SJSA1 (cell line): Measurements from ENCODE around the gene VWA5B1. TPM values are rescaled to one million over a fixed set of nuclear protein-coding genes. Genes with fewer than 3 reads are reported as not detected.

Experiments
- DNase-seq, 2 experiments: peaks; one replicate each; pipeline ENCODE4 v3.0.0-alpha.2; 2015 to 2020; ENCODE audit warnings: low spot score in 2 of 2, low read depth in 1 of 2
- H3K27ac ChIP-seq: fragments of 250-450 bp; sonication (Bioruptor Pico); 2 replicates; pipeline ENCODE4 v1.5.1; 2020; ENCODE audit warnings: mild to moderate bottlenecking, moderate library complexity
- H3K27me3 ChIP-seq: fragments of 250-450 bp; sonication (Bioruptor Pico); replicated peaks from 2 replicates; pipeline ENCODE4 v1.5.1; 2020; ENCODE audit warnings: mild to moderate bottlenecking, moderate library complexity
- H3K36me3 ChIP-seq: fragments of 250-450 bp; sonication (Bioruptor Pico); 2 replicates; pipeline ENCODE4 v1.5.1; 2020; ENCODE audit warnings: mild to moderate bottlenecking
- H3K4me1 ChIP-seq: fragments of 250-450 bp; sonication (Bioruptor Pico); replicated peaks from 2 replicates; pipeline ENCODE4 v1.6.1; 2021; ENCODE audit warnings: mild to moderate bottlenecking
- H3K4me3 ChIP-seq: fragments of 250-450 bp; sonication (Bioruptor Pico); 2 replicates; pipeline ENCODE4 v1.5.1; 2020; ENCODE audit warnings: mild to moderate bottlenecking
- H3K9me3 ChIP-seq: fragments of 250-450 bp; sonication (Bioruptor Pico); replicated peaks from 2 replicates; pipeline ENCODE4 v1.5.1; 2020; ENCODE audit warnings: mild to moderate bottlenecking
- total RNA-seq: library from RNA; depleted of rRNA; stranded (reverse); fragments of >200 nt; shearing (Covaris generic); gene quantifications from 2 replicates; pipeline ENCODE4 v1.2.3, GENCODE V29; 2014; rRNA removed

VWA5B1 gene
- total RNA-seq, 1 experiment from 2014 or later: not detected

DNA sequence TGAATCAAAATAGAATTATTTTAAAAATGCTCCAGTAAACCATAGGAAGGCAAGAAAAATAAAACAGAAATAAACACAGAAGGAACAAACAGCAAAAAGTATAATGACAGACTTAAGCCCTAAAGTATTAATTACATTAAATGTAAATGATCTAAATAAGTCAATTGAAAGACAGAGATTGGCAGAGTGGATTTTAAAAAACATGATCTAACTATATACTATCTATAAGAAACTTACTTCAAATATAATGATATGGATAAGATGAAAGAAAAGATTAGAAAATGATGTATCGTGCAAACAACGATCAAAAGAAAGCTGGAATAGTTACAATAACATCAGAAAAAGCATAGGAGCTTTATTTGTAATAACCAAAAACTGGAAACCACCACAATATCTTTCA, 104.6 kb downstream of the VWA5B1 start:
- Histone ChIP-seq H3K27ac (no peak overlapping the region), H3K36me3 (no peaks in the 10 kb centered on the region), H3K27me3 (no peaks in the 10 kb centered on the region), H3K4me1 (peaks cover 22% of the 10 kb centered on the region), H3K4me3 (no peak overlapping the region), H3K9me3 (no peaks in the 10 kb centered on the region)
- DNase-seq: no peak

DNA sequence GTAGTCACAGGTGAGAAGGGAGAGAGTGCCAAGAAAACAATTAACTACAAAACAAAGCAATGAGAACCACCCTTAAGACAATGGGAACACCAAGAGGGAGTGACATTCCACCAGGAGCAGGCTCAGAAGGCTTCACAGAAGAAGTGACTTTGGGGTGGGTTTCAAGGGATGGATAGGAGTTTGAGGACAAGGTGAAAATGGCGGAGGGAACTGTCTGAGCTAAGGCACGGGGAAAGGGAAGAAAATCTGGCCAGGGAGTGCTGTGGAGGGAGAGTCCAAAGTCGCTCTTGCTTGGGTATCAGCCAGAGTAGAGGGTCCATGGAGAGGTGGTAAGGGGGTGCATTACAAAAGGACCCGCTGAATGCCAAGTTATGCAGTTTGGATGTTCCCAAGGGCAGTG, 108.1 kb downstream of the VWA5B1 start:
- peaks cover 30% of the 10 kb centered on the region for H3K4me1 ChIP-seq
- peak in 1 of 2 experiments; percentile 22 for DNase-seq
- no peaks in the 10 kb centered on the region for H3K9me3 ChIP-seq
- no peak overlapping the region for H3K4me3 ChIP-seq
- H3K27ac ChIP-seq: no peak overlapping the region
- H3K27me3 ChIP-seq: no peaks in the 10 kb centered on the region
- no peaks in the 10 kb centered on the region for H3K36me3 ChIP-seq

DNA sequence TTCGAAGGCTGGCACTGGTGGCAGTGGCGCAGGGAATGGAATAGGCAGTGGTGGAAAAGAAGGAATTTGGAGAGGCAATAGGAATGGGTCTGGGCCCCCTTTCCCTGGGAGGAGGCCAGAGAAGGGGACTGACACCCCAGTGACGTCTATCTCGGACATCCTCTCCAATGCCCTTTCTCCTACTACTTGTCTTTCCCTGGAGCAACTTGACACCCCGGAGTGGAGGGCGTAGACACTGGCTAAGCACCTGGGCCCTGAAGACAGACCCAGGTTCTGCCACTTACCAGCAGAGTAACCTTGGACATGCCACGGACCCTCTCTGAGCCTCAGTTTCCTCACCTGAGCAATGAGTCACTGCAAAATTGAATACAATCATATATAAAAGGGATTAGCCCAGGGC, 108.5 kb downstream of the VWA5B1 start:
- Histone ChIP-seq H3K9me3 (no peaks in the 10 kb centered on the region), H3K36me3 (no peaks in the 10 kb centered on the region), H3K4me1 (peaks cover 30% of the 10 kb centered on the region), H3K27ac (peak overlapping the region; percentile 63; the same call in 1 of the 2 replicates), H3K4me3 (no peak overlapping the region), H3K27me3 (no peaks in the 10 kb centered on the region)
- peak in 1 of 2 experiments; percentile 27 for DNase-seq

DNA sequence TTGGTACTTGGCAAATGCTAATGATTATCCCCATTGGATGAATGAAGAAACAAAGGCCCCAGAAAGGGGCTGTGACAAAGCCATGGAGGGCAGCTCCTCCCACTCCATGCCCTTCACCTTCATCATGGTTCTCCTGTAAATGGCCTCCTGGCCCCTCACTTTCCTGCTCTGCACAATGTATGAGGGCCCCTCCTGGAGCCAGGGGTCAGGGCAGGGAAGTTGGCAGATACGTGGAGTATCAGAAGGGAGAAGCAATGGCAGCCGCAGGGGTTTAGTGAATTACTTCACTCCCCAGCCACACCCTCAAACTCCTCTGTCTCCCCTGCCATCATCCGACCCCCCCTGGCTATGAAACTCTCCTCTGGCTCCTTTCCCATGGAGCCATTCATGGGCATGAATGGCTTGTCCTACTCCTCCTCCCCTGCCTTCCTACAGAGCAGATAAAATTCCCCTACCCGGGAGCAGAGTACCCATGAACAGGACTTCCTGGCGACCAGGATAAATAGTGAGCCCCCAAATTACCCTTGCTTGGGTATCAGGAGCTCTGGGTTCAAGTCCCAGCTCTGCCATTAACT, 109.0 kb downstream of the VWA5B1 start:
- DNase-seq: peak; percentile 53 to 66
- Histone ChIP-seq H3K9me3 (no peaks in the 10 kb centered on the region), H3K27ac (peak overlapping the region; percentile 63), H3K4me1 (peaks cover 30% of the 10 kb centered on the region), H3K27me3 (no peaks in the 10 kb centered on the region), H3K36me3 (no peaks in the 10 kb centered on the region), H3K4me3 (no peak overlapping the region)

DNA sequence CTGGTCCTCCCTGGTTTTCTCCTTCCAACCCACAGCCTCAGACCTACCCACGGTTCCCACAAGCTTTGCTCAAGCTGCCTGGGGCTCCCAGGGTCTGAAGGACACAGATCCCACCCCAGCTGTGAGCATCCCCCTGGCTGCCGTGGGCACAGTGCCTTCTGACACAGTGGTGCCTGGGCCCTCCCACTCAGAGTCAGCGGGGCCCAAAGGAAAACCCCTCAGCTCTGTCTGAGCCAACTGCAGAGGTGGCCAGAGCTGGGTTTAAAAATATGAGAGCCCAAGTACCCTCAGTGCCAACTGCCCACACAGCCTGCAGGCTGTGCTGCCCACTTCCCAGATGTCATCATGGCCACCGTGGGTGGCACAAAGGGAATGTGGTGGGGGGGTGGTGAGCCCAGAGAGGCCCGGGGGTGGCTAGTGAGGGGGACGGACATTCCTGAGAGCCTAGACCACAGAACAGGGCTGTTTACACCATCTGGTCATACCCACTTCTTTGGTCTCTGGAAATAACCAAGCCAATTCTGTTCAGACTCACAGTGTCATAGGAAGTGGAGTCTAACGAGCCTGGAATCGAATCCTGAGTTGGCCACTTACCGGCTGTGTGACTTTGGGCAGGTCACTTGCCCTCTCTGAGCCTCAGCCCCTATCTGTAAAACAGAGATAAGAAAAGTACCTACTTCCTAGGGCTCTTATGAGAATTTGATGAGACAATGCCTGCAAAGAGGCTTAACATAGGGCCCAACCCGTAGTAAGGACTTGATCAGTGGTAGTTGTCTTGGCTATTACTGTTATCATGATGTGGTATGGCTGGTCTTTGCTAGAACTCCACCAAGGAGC, 109.9 kb downstream of the VWA5B1 start:
- H3K27me3 ChIP-seq: no peaks in the 10 kb centered on the region
- no peaks in the 10 kb centered on the region for H3K9me3 ChIP-seq
- no peaks in the 10 kb centered on the region for H3K36me3 ChIP-seq
- peaks cover 32% of the 10 kb centered on the region for H3K4me1 ChIP-seq
- H3K4me3 ChIP-seq: no peak overlapping the region
- peak; percentile 93 for DNase-seq
- H3K27ac ChIP-seq: peak overlapping the region; percentile 63

DNA sequence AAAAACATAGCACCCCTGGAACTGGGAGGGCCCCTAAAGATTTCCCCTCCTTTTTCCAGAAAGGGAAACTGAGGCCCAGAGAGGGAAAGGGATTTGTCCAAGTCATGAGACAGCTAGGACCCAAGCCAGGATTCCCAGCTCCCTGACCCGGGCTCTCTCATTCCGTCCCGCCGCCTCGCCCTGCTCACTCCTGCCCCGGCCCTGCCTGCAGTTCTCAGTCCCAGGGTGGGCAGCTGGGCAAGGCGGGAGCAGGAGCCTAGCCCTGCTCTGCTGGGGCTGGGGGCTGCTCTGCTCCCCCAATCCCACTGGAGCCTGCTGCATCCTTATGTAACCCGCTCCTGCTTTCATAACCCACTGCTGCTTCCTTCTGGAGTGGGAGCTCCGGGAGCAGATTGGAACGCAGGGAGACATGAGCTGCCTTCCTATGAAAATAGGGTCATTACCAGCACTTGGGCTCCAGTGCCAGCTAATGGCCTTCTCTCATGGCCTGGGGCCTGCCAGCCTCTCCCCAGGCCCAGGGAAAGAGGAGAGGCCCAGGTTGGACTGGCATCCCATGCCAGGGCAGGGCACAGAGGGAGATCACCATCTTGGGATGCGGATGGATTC, 110.8 kb downstream of the VWA5B1 start:
- no peaks in the 10 kb centered on the region for H3K27me3 ChIP-seq
- H3K27ac ChIP-seq: no peak overlapping the region; the same call in 1 of the 2 replicates
- peaks cover 41% of the 10 kb centered on the region for H3K4me1 ChIP-seq
- no peaks in the 10 kb centered on the region for H3K36me3 ChIP-seq
- peak in 1 of 2 experiments; percentile 31 for DNase-seq
- no peaks in the 10 kb centered on the region for H3K9me3 ChIP-seq
- H3K4me3 ChIP-seq: no peak overlapping the region

DNA sequence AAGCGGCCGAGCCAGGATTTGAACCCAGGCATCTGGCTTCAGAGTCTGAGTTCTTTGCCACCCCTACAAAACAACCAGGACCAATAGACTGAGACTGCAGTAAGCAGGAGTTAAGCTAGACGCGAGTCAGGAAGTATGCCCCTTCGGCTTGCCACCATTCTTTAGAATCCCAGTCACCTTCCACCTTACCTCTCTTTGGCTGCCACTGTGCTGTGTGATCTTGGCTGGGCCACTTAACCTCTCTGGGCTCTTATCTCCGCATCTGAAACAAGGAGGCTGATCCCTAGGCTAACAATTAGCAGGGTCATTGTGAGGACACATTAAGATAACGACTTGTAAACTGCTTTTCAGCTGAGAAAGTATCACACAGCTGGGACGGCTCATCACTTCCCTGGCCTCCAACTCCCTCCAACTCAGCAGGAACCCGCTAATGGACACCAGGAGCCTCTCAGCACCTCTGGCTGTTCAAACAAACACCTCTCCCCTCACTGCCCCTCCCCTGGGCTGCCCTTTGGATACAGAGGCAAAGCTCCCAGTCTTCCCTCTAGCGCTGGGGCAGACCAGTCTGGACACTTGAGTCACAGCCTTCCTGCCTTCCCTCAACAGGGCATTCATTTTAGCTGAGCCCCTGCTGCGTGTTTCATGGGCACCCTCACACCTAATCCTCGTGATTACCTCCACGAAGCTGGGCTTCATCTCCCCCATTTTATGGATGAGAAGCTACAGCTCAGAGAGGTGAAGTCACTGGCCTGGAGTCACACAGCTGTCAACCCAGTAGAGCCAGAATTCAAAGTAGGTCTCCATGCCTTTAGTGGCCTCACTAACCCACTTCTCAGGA, 112.1 kb downstream of the VWA5B1 start:
- Histone ChIP-seq H3K4me1 (peaks cover 43% of the 10 kb centered on the region), H3K36me3 (no peaks in the 10 kb centered on the region), H3K9me3 (no peaks in the 10 kb centered on the region), H3K4me3 (no peak overlapping the region), H3K27me3 (no peaks in the 10 kb centered on the region), H3K27ac (no peak overlapping the region)
- peak in 1 of 2 experiments; percentile 40 for DNase-seq

DNA sequence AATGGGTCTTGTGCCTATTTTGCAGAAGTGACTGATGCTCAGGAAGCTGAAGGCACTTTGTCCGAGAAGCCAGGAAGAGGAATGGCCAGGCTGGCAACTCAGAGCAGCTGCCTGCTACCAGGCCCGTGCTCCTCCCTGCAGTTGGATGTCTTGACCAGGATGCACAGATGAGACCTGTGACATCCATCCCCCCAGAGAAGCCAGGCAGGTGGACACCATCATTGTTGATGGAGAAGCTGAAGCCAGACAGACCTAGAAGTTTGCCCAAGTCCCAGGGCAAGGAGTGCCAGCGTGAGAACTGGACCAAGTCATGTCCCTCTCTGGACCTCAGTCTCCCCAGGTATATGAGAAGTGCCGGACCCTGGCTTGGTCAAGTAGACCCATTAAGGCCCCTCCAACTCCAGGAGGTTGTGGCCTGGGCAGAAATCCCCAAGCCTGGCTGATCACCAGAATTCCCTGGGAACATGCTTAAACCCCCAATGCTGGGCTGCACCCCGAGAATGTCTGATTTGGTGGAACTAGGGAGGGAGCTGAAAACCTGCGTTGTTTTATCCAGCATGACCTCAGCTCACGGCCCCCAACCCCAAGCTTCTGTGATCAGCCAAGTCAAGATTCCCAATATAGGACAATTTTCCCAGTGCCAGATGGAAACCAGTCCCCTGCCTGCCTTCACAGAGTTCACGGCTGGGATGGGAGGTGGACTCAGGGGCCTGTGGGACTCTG, 112.9 kb downstream of the VWA5B1 start:
- Histone ChIP-seq H3K27me3 (no peaks in the 10 kb centered on the region), H3K27ac (no peak overlapping the region), H3K4me1 (peaks cover 43% of the 10 kb centered on the region), H3K36me3 (no peaks in the 10 kb centered on the region), H3K9me3 (no peaks in the 10 kb centered on the region), H3K4me3 (no peak overlapping the region)
- DNase-seq: no peak

DNA sequence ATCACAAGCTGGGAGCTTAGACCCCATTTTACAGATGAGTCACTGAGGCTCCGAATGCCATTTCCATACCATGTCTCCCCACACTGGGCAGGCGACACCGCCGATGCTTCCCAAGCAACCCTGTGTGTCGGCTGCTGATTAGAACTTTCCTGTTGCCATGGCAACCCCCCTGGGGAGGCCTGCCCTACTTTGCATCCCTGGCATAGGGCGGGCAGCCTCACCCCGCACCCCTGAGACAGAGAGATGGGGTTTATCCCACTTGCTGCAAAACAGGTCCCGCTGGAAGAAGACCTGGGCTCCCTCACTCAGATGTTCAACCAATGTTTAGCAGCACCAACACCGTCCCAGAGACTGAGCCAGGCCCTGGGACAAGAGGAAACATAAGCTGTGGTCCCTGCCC, 113.8 kb downstream of the VWA5B1 start:
- H3K36me3 ChIP-seq: no peaks in the 10 kb centered on the region
- peak in 1 of 2 experiments; percentile 31 for DNase-seq
- H3K4me3 ChIP-seq: no peak overlapping the region
- H3K9me3 ChIP-seq: no peaks in the 10 kb centered on the region
- H3K27me3 ChIP-seq: no peaks in the 10 kb centered on the region
- H3K27ac ChIP-seq: no peak overlapping the region
- H3K4me1 ChIP-seq: peaks cover 37% of the 10 kb centered on the region

Other genes with a start within 250 kb of the VWA5B1 start
- not detected in 2 replicates for gene PLA2G5, start 220.7 kb upstream of the VWA5B1 start, total RNA-seq
- gene PLA2G2D, start 171.3 kb upstream of the VWA5B1 start, total RNA-seq: not detected in 2 replicates
- gene PLA2G2F, start 151.6 kb upstream of the VWA5B1 start, total RNA-seq: not detected in 2 replicates
- gene UBXN10, start 104.8 kb upstream of the VWA5B1 start, total RNA-seq: not detected in 2 replicates
- gene PLA2G2C, start 104.4 kb upstream of the VWA5B1 start, total RNA-seq: not detected in 2 replicates
- 33.8 and 37.1 TPM in 2 replicates for gene CAMK2N1, start 195.3 kb downstream of the VWA5B1 start, total RNA-seq
- gene MUL1, start 217.3 kb downstream of the VWA5B1 start, total RNA-seq: 25.4 and 42.2 TPM in 2 replicates